ENCODE data around the gene PAK1.

The PAK1 gene

GRCh38 chr11:77421041-77421723 lies 52.7 kb downstream of the PAK1 start:
- H3K4me3 ChIP-seq (replicated peaks; ENCODE audit: low read depth, low read length) = no peak overlapping the region
- TF ChIP-seq, protein P1, sequence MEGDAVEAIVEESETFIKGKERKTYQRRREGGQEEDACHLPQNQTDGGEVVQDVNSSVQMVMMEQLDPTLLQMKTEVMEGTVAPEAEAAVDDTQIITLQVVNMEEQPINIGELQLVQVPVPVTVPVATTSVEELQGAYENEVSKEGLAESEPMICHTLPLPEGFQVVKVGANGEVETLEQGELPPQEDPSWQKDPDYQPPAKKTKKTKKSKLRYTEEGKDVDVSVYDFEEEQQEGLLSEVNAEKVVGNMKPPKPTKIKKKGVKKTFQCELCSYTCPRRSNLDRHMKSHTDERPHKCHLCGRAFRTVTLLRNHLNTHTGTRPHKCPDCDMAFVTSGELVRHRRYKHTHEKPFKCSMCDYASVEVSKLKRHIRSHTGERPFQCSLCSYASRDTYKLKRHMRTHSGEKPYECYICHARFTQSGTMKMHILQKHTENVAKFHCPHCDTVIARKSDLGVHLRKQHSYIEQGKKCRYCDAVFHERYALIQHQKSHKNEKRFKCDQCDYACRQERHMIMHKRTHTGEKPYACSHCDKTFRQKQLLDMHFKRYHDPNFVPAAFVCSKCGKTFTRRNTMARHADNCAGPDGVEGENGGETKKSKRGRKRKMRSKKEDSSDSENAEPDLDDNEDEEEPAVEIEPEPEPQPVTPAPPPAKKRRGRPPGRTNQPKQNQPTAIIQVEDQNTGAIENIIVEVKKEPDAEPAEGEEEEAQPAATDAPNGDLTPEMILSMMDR (IDR thresholded peaks at IDR 0.05; ENCODE audit: low read depth, low read length, missing control alignments) = no peak
- no peak for DNase-seq (ENCODE audit: extremely low read depth, low read depth)

- no peak overlapping the region for H3K4me3 ChIP-seq (replicated peaks; ENCODE audit: low read depth, low read length)
- TF ChIP-seq, protein P1 (IDR thresholded peaks at IDR 0.05; ENCODE audit: low read depth, low read length, missing control alignments) = no peak
- DNase-seq (ENCODE audit: extremely low read depth, low read depth) = no peak
Measured at GRCh38 chr11:77418971-77419597, 54.8 kb downstream of the PAK1 start.

GRCh38 chr11:77418155-77418970 lies 55.5 kb downstream of the PAK1 start:
- no peak overlapping the region for H3K4me3 ChIP-seq (replicated peaks; ENCODE audit: low read depth, low read length)
- TF ChIP-seq, protein P1 (IDR thresholded peaks at IDR 0.05; ENCODE audit: low read depth, low read length, missing control alignments) = no peak
- DNase-seq (ENCODE audit: extremely low read depth, low read depth) = no peak

GRCh38 chr11:77416357-77416756 lies 57.5 kb downstream of the PAK1 start:
- TF ChIP-seq, protein P1 (IDR thresholded peaks at IDR 0.05; ENCODE audit: low read depth, low read length, missing control alignments) = no peak
- no peak for DNase-seq (ENCODE audit: extremely low read depth, low read depth)
- H3K4me3 ChIP-seq (replicated peaks; ENCODE audit: low read depth, low read length) = no peak overlapping the region

- H3K4me3 ChIP-seq (replicated peaks; ENCODE audit: low read depth, low read length) = no peak overlapping the region
- no peak for DNase-seq (ENCODE audit: extremely low read depth, low read depth)
- TF ChIP-seq, protein P1 (IDR thresholded peaks at IDR 0.05; ENCODE audit: low read depth, low read length, missing control alignments) = no peak
Measured at GRCh38 chr11:77413850-77414460, 59.9 kb downstream of the PAK1 start.

- no peak overlapping the region for H3K4me3 ChIP-seq (replicated peaks; ENCODE audit: low read depth, low read length)
- no peak for DNase-seq (ENCODE audit: extremely low read depth, low read depth)
- TF ChIP-seq, protein P1 (IDR thresholded peaks at IDR 0.05; ENCODE audit: low read depth, low read length, missing control alignments) = no peak
Measured at GRCh38 chr11:77412814-77413213, 61.1 kb downstream of the PAK1 start.
